Keratinocyte (primary cell): Measurements from ENCODE around the gene FCRLB. TPM values are rescaled to one million over a fixed set of nuclear protein-coding genes. Genes with fewer than 3 reads are reported as not detected.
A peak's percentile ranks its signal among the peaks of the same experiment; 100 is the strongest.

Experiments
- DNase-seq: peaks from one replicate; pipeline ENCODE4 v3.0.0-alpha.2; 2011; ENCODE audit warnings: low read depth, missing footprints, low spot score
- FAIRE-seq: peaks from 2 replicates; lab custom pipeline; 2011; peaks lifted over from hg19 to GRCh38; lab: Jason Lieb, UNC
- H2AFZ ChIP-seq: 2 replicates; pipeline ENCODE4 v1.6.0; 2012; ENCODE audit warnings: low read length, control low read depth, inconsistent platforms; ENCODE audit not compliant: control insufficient read depth
- H3K27ac ChIP-seq: 2 replicates; pipeline ENCODE4 v1.5.1; 2011; ENCODE audit warnings: low read length; ENCODE audit not compliant: control insufficient read depth, insufficient read depth
- H3K27me3 ChIP-seq: 3 replicates; pipeline ENCODE4 v1.6.0; 2011; ENCODE audit warnings: low read length; ENCODE audit not compliant: control insufficient read depth, insufficient read depth; ENCODE audit errors: extremely low read depth
- H3K36me3 ChIP-seq, 2 experiments: 2 replicates in 1 of 2; 3 replicates in 1 of 2; pipeline ENCODE4 v1.5.1; 2011; ENCODE audit warnings: low read length in 2 of 2, mild to moderate bottlenecking in 1 of 2; ENCODE audit not compliant: control insufficient read depth in 2 of 2, insufficient read depth in 2 of 2; ENCODE audit errors: extremely low read depth in 1 of 2
- H3K4me1 ChIP-seq: 3 replicates; pipeline ENCODE4 v1.5.1; 2011; ENCODE audit warnings: low read length; ENCODE audit not compliant: control insufficient read depth, insufficient read depth; ENCODE audit errors: extremely low read depth
- H3K4me2 ChIP-seq: 3 replicates; pipeline ENCODE4 v1.6.0; 2011; ENCODE audit warnings: low read depth, low read length; ENCODE audit not compliant: control insufficient read depth, insufficient read depth; ENCODE audit errors: extremely low read depth
- H3K4me3 ChIP-seq, 3 experiments: fragments of 200-600 bp in 1 of 3; sonication (generic) in 1 of 3; 2 replicates in 2 of 3; 3 replicates in 1 of 3; pipeline ENCODE4 v1.5.1; 2011 to 2016; ENCODE audit warnings: low read length in 3 of 3, mild to moderate bottlenecking in 3 of 3, control low read depth in 2 of 3, inconsistent platforms in 1 of 3, low read depth in 1 of 3, mixed read lengths in 1 of 3, mixed run types in 1 of 3, moderate library complexity in 1 of 3; ENCODE audit not compliant: control insufficient read depth in 2 of 3, insufficient read depth in 2 of 3; ENCODE audit errors: extremely low read depth in 1 of 3
- H3K79me2 ChIP-seq: 2 replicates; pipeline ENCODE4 v1.6.0; 2012; ENCODE audit warnings: low read length; ENCODE audit not compliant: control insufficient read depth, insufficient read depth
- H3K9ac ChIP-seq: 3 replicates; pipeline ENCODE4 v1.6.0; 2011; ENCODE audit warnings: low read length; ENCODE audit not compliant: control insufficient read depth, insufficient read depth; ENCODE audit errors: extremely low read depth
- H3K9me1 ChIP-seq: 3 replicates; pipeline ENCODE4 v1.6.0; 2011; ENCODE audit warnings: low read length; ENCODE audit not compliant: control insufficient read depth, insufficient read depth; ENCODE audit errors: extremely low read depth
- H3K9me3 ChIP-seq: 2 replicates; pipeline ENCODE4 v1.5.1; 2012; ENCODE audit warnings: low read depth, low read length; ENCODE audit not compliant: control insufficient read depth
- H4K20me1 ChIP-seq: 3 replicates; pipeline ENCODE4 v1.6.0; 2011; ENCODE audit warnings: low read length; ENCODE audit not compliant: control insufficient read depth, insufficient read depth; ENCODE audit errors: extremely low read depth
- CTCF ChIP-seq, 3 experiments: IDR thresholded peaks in 1 of 3; conservative IDR thresholded peaks in 1 of 3; optimal IDR thresholded peaks in 1 of 3; 2 replicates in 2 of 3; 3 replicates in 1 of 3; pipeline versions ENCODE3 to v1.5.1; 2011; ENCODE audit warnings: low read length in 3 of 3, mild to moderate bottlenecking in 3 of 3, moderate library complexity in 2 of 3, control low read depth in 1 of 3, inconsistent platforms in 1 of 3; ENCODE audit not compliant: insufficient read depth in 2 of 3; ENCODE audit errors: extremely low read depth in 1 of 3
- EZH2 ChIP-seq: IDR thresholded peaks from one replicate; pipeline ENCODE4 v1.6.1; 2012; ENCODE audit warnings: inconsistent platforms, mild to moderate bottlenecking, low read length, moderate library complexity
- dilution Hi-C: fragments of 300-500 bp; cut with MboI; formaldehyde crosslinking; loops from one replicate; pipeline ENCODE4 v1.7.0; 2020; ENCODE audit warnings: low sequenced_read_pairs; ENCODE audit not compliant: extremely low pct_ligation_motif_present
- polyA plus RNA-seq, 5 experiments: library from polyadenylated mRNA; depleted of rRNA in 3 of 5; stranded (reverse) in 3 of 5; stranded (forward) in 1 of 5; unstranded in 1 of 5; fragments of >200 nt; gene quantifications; 1 replicate in 1 of 5; 2 replicates in 3 of 5; 3 replicates in 1 of 5; pipeline versions ENCODE4 v1.2.1 to v1.2.3, GENCODE V29; 2011 to 2012; ENCODE audit warnings: missing spikeins in 2 of 5, low read depth in 1 of 5, low replicate concordance in 1 of 5

Gene FCRLB
- polyA plus RNA-seq, 1 donor (not counting 4 experiments of a cell fraction or from before 2014, with no cell fraction given) = 0.52 TPM

- DNase-seq = no peak
- TF ChIP-seq CTCF (optimal IDR thresholded peaks at IDR 0.05 in 1 of 3, IDR thresholded peaks at IDR 0.05 in 1 of 3, conservative IDR thresholded peaks at IDR 0.05 in 1 of 3; ENCODE audit: extremely low read depth in 1 of 3, insufficient read depth in 2 of 3, low read length in 3 of 3) (no peak), EZH2 (no peak)
- no peaks in the 10 kb centered on the region for H3K36me3 ChIP-seq
Measured at GRCh38 chr1:161766102-161766981, 45.0 kb downstream of the FCRLB start, which contains the start of gene ATF6. Gene ATF6, plus strand, starts transcription at chr1:161766320. Its CDS starts 41 bp downstream, at chr1:161766361.

GRCh38 chr1:161768461-161768860 lies 47.1 kb downstream of the FCRLB start:
- DNase-seq (no peak), FAIRE-seq (no peak)
- no peak for TF ChIP-seq CTCF (optimal IDR thresholded peaks at IDR 0.05 in 1 of 3, IDR thresholded peaks at IDR 0.05 in 1 of 3, conservative IDR thresholded peaks at IDR 0.05 in 1 of 3; ENCODE audit: extremely low read depth in 1 of 3, insufficient read depth in 2 of 3, low read length in 3 of 3)
- no peak for TF ChIP-seq EZH2
- no peak overlapping the region for H3K4me2 ChIP-seq
- no peak overlapping the region for H3K9ac ChIP-seq
- H2AFZ ChIP-seq = no peak overlapping the region
- H3K4me3 ChIP-seq = no peak overlapping the region
- H3K9me3 ChIP-seq = no peaks in the 10 kb centered on the region
- no peaks in the 10 kb centered on the region for H3K27me3 ChIP-seq
- H3K27ac ChIP-seq = no peak overlapping the region
- peaks cover 15% of the 10 kb centered on the region for H3K4me1 ChIP-seq
- peaks cover 57% of the 10 kb centered on the region for H3K79me2 ChIP-seq
- no peaks in the 10 kb centered on the region for H3K9me1 ChIP-seq
- no peaks in the 10 kb centered on the region for H3K36me3 ChIP-seq
- dilution Hi-C loops = no loop called here
- H4K20me1 ChIP-seq = no peaks in the 10 kb centered on the region

More at GRCh38 chr1:161766102-161766981, 45.0 kb downstream of the FCRLB start, which contains the start of gene ATF6:
- FAIRE-seq = no peak
- Histone ChIP-seq H3K9me3 (no peaks in the 10 kb centered on the region), H3K4me1 (peaks cover 15% of the 10 kb centered on the region), H2AFZ (peak within 1 kb of the TSS; percentile 99), H3K9me1 (no peaks in the 10 kb centered on the region), H3K27ac (peak within 1 kb of the TSS; percentile 97), H3K4me2 (peak within 1 kb of the TSS; percentile 96), H3K9ac (peak within 1 kb of the TSS; percentile 98), H3K4me3 (peak within 1 kb of the TSS; percentile 92 to 97 (median 95)), H3K79me2 (peaks cover 49% of the 10 kb centered on the region), H4K20me1 (no peaks in the 10 kb centered on the region), H3K27me3 (no peaks in the 10 kb centered on the region)
- dilution Hi-C loops = no loop called here
